NCI-H146 (cell line): ENCODE measurements around the gene PDE4D.
A peak's percentile ranks its signal among the peaks of the same experiment; 100 is the strongest.
"Not testable (repeated sequence)": the region's sequence is repeated elsewhere in the genome, so short reads cannot be mapped to it uniquely, and the experiment has no call there.

ENCODE experiments used
- DNase-seq: peaks from one replicate; lab custom pipeline; 2025; lab: John Stamatoyannopoulos, UW

PDE4D gene

DNA sequence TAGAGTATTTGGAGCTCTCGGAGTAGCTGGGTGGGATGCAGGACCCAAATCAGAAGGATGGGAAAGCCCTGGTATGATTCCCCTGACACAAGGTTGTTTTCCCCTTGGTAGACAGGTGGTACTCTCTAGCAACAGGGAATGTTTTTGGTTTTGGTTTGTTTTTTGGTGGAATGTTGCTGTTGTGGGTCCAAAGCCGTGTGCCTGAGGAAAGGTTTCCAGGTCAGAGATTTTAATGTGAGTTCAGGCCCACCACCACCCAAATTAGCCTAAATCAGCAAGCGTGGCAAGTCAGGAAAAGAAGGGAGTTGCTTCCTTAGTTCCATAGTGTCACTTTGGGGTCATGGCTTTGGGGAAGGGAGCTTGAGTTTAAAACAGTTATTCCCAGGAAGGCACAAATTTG is 925.2 kb downstream of the PDE4D start:
- no peak for DNase-seq

GRCh38 chr5:58967597-58968281 is 925.8 kb downstream of the PDE4D start:
- DNase-seq: no peak

DNA sequence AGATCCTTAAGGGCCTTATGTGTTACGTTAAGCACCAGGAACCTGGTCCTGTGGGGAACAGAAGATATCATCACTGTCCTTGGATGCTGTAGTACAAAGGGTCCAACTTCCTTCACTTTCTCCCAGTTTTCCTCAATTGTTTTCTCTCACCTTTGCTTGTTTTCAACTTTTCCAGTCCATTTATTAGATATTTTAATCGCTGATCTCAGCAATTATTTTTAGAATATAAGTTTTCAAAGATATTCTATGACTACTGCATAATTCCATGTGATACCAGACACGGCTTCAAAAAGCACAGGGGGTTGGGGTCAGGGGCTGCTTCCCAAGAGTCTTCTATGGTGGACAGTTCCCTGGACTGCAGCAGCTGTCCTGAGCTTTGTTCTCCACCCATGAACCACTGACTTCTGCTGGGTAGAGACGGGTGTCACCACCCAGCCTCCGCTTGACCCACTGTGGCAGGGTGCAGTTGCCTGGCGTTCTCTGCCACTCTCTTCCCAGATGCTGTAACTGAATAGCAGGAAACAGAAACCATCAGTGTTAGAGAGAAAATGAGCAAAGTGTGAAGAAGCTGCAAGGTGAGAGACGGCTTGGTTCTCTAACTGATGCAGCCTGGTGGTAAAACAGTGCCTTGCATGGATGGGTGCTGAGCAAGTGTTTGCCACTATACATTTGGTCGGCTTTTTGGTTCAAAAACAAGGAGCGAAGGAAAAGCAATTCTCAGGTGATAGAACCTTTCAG is 927.7 kb downstream of the PDE4D start:
- no peak for DNase-seq

- no peak for DNase-seq
Observed at GRCh38 chr5:58963821-58964220, 929.7 kb downstream of the PDE4D start.

- DNase-seq: no peak
Observed at GRCh38 chr5:58963361-58963760, 930.2 kb downstream of the PDE4D start.

DNA sequence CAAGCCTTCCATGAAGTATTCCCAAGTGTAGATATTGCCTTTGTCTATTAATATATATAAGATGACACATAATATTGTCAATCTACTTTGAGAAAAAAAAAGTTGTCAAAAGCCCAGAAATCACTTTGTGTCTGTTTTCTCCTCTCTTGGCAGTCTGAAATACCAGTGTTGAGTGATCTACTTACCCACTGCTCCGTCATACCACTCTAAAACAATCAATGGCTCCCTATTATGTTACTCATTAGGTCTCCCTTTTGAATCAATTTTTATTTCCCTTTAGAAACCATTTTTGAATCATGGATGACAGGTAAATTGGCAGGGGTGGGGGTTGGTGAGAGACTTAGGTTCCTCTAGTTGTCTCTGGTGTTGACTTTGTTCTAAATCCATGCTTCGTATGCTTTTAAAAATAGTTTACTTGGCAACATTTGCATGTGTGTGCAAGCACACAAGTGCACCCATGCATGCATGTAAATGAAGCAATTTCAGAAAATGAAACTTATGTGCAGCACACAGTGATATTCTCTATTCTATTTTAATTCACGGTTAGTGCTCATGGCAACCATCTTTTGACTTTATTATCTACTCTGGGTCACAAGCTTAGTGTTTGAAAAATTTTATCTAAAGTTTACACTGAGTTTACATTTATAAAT is 931.8 kb downstream of the PDE4D start:
- DNase-seq: no peak

GRCh38 chr5:58958701-58959100 is 934.8 kb downstream of the PDE4D start:
- no peak for DNase-seq

DNA sequence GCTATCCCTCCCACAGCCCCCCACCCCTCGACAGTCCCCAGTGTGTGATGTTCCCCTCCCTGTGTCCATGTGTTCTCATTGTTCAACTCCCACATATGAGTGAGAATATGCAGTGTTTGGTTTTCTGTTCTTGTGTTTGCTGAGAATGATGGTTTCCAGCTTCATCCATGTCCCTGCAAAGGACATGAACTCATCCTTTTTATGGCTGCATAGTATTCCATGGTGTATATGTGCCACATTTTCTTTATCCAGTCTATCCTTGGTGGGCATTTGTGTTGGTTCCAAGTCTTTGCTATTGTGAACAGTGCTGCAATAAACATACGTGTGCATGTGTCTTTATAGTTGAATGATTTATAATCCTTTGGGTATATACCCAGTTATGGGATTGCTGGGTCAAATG is 940.3 kb downstream of the PDE4D start:
- not testable (repeated sequence) for DNase-seq

GRCh38 chr5:58950224-58950623 is 943.3 kb downstream of the PDE4D start:
- DNase-seq: no peak

DNA sequence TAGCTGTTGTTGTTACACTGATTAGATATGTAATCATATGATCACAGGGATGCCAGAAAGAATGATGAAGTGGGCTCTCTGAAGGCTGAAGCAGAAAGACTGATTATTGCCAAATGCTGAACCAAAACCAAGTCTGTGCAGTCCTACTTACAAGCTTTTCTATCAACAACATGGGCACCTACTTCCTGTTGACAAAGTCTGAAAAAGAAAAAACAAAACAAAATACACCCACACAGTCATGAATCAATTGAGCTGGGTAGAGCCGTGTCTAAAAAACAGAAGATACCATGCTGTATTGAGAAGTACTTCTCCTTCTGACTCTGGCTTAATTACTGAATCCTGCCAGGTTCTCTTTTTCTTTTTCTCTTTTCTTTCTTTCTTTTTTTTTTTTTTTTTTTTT is 947.3 kb downstream of the PDE4D start:
- no peak for DNase-seq

GRCh38 chr5:58944221-58944620 is 949.3 kb downstream of the PDE4D start:
- DNase-seq: no peak

- no peak for DNase-seq
Observed at GRCh38 chr5:58940446-58940845, 953.1 kb downstream of the PDE4D start.

GRCh38 chr5:58939664-58940063 is 953.9 kb downstream of the PDE4D start:
- no peak for DNase-seq

- no peak for DNase-seq
Observed at GRCh38 chr5:58938563-58939424, 954.7 kb downstream of the PDE4D start.

DNA sequence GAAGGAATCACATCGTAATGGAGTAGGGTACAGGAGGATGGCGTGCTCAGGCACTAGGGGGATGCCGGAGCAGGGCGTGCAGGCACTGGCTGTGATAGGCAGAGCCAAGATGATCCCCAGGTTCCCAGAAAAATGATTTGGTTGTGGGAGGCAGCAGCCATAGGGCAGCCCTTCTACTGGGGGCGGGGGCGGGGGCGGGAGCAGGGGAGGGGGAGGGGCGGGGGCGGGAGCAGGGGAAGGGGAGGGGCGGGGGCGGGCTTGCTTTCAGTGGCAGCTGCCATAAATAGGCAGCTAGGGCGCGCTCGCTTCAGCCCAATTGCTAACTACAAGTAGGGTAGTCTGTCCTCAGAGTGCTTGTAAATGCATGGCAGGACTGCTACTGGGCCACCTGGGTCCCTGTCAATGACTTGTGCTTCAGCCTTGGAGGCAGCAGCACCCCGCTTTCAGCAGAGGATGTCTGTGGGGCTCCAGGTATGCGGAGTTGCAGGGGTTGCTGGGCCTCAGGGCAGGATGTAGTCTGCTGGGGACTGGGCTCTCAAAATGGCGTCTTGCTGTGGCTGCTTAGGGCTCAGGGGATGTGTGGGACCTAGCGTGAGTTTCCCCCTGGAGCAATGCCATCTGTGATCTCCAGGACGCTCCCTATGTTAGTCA is 956.4 kb downstream of the PDE4D start:
- peak; percentile 68 for DNase-seq

- no peak for DNase-seq
Observed at GRCh38 chr5:58934629-58935097, 958.9 kb downstream of the PDE4D start.

GRCh38 chr5:58933891-58934628 is 959.5 kb downstream of the PDE4D start:
- DNase-seq: no peak

GRCh38 chr5:58932057-58932612 is 961.4 kb downstream of the PDE4D start:
- peak; percentile 12 for DNase-seq

DNA sequence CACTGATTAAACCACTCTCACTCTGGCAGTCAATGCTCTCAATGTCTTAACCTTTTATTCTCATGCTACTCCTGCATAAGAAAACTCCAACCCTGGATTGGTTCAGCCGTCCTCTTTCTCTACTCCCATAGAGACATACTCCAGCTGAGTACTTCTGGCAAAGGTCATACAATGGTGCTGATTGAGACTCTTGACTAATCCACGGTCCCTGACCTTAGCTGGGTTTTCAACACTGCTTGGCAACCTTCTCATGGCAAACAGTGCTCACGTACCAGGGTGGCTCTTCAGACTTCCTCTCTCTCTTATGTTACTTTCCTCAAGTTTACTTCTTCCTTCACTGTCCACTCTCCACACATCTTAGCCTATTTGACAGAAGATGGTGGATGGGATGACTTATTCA is 963.0 kb downstream of the PDE4D start:
- no peak for DNase-seq

GRCh38 chr5:58929726-58930125 is 963.8 kb downstream of the PDE4D start:
- no peak for DNase-seq

GRCh38 chr5:58927938-58928337 is 965.6 kb downstream of the PDE4D start:
- no peak for DNase-seq
